Middle frontal gyrus (tissue), 1 donor: ENCODE results near the gene ECSIT.

Experiments
- DNase-seq: peaks from one replicate; pipeline ENCODE4 v3.0.0-alpha.2; 2015; ENCODE audit warnings: low spot score; ENCODE audit errors: extremely low spot score

The ECSIT gene

GRCh38 chr19:11505032-11505503, 23.9 kb downstream of the ECSIT start:
- DNase-seq = peak; percentile 90

GRCh38 chr19:11504502-11505031, 24.4 kb downstream of the ECSIT start:
- no peak for DNase-seq

GRCh38 chr19:11499890-11500420, 29.0 kb downstream of the ECSIT start:
- no peak for DNase-seq

GRCh38 chr19:11499220-11499726, 29.7 kb downstream of the ECSIT start:
- DNase-seq = no peak

GRCh38 chr19:11496391-11497163, 32.4 kb downstream of the ECSIT start:
- DNase-seq = no peak

GRCh38 chr19:11495885-11496284, 33.0 kb downstream of the ECSIT start:
- DNase-seq = no peak

- DNase-seq = no peak
Observed at GRCh38 chr19:11495481-11495880, 33.5 kb downstream of the ECSIT start.

- no peak for DNase-seq
Observed at GRCh38 chr19:11494634-11495285, 34.2 kb downstream of the ECSIT start.

GRCh38 chr19:11489378-11489777, 39.6 kb downstream of the ECSIT start:
- no peak for DNase-seq

GRCh38 chr19:11486661-11487503, 42.1 kb downstream of the ECSIT start:
- no peak for DNase-seq

GRCh38 chr19:11485245-11485837, 43.6 kb downstream of the ECSIT start:
- no peak for DNase-seq

- no peak for DNase-seq
Observed at GRCh38 chr19:11483366-11484111, 45.4 kb downstream of the ECSIT start.

- peak; percentile 74 for DNase-seq
Observed at GRCh38 chr19:11482384-11483050, 46.4 kb downstream of the ECSIT start.

- DNase-seq = peak; percentile 92
Observed at GRCh38 chr19:11481534-11482383, 47.2 kb downstream of the ECSIT start.

GRCh38 chr19:11480715-11481533, 48.0 kb downstream of the ECSIT start, which contains the start of gene ELAVL3:
Gene ELAVL3, minus strand, starts transcription at chr19:11481046. Its CDS starts 438 bp downstream, at chr19:11480608.
- DNase-seq = peak; percentile 37

- no peak for DNase-seq
Observed at GRCh38 chr19:11479898-11480714, 48.8 kb downstream of the ECSIT start.
